ENCODE data around the gene S100A3. TPM values are rescaled to one million over a fixed set of nuclear protein-coding genes. Genes with fewer than 3 reads are reported as not detected.
A peak's percentile ranks its signal among the peaks of the same experiment; 100 is the strongest.
"Not testable (repeated sequence)": the region's sequence is repeated elsewhere in the genome, so short reads cannot be mapped to it uniquely, and the experiment has no call there.

S100A3 gene
- total and polyA plus RNA-seq, 8 donors, result 0.20 to 7.7 (median 1.2) TPM; not detected in 4

DNA sequence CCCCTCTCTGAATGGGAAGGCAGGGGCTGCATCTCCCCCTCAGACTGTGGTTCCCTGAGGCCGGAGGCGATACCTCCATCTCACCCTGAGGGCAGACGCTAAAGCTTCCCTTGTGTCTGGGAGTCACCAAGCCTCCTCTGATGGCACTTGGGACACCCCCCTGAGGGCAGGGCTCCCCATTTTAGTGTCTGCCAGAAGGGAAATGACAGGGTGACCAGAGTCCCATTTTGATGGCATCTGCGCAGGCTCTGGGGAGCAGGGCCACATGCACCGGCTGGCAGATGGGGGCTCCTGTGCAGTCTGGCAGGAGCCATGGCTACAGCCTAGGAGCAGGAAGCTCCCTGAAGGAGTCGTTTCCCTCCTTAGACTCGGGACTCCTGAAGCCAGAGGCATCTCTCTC is 14.9 kb upstream of the S100A3 start:
- Histone ChIP-seq H3K27me3 (no peaks in the 10 kb centered on the region), H3K27ac (peak overlapping the region in 1 of 2 donors; percentile 8), H3K36me3 (no peaks in the 10 kb centered on the region), H3K9me3 (no peaks in the 10 kb centered on the region), H3K4me3 (no peak overlapping the region), H3K4me1 (peaks cover 33 to 57% of the 10 kb centered on the region in 2 donors)
- intact Hi-C loops (cut with DNase I), result loop anchor here in 1 of 2 donors (10.0 kb wide), 1 partner anchor 49 kb away; no protein-coding TSS in a partner anchor
- DNase-seq (no peak), ATAC-seq (no peak)
- TF ChIP-seq, protein P1, sequence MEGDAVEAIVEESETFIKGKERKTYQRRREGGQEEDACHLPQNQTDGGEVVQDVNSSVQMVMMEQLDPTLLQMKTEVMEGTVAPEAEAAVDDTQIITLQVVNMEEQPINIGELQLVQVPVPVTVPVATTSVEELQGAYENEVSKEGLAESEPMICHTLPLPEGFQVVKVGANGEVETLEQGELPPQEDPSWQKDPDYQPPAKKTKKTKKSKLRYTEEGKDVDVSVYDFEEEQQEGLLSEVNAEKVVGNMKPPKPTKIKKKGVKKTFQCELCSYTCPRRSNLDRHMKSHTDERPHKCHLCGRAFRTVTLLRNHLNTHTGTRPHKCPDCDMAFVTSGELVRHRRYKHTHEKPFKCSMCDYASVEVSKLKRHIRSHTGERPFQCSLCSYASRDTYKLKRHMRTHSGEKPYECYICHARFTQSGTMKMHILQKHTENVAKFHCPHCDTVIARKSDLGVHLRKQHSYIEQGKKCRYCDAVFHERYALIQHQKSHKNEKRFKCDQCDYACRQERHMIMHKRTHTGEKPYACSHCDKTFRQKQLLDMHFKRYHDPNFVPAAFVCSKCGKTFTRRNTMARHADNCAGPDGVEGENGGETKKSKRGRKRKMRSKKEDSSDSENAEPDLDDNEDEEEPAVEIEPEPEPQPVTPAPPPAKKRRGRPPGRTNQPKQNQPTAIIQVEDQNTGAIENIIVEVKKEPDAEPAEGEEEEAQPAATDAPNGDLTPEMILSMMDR (IDR thresholded peaks at IDR 0.05), result no peak

DNA sequence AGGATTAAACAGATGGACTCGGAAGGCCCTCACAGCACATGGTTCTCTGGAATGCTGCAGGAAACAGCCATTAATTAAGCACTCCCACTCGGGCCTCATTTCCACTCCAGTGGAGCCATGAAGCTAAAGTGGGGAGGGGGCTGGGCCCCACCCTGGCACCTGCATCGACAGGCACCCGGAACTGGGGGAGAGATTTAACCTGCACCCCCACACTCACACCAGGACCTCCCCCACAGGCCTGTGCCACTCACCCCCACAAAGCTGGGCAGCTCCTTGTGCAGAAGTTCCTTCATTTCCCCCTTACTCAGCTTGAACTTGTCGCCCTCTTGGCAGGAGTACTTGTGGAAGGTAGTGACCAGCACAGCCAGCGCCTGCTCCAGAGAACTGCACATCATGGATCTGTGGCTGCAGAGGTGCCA is 14.4 kb upstream of the S100A3 start:
- no peak overlapping the region for H3K4me3 ChIP-seq
- no peaks in the 10 kb centered on the region for H3K27me3 ChIP-seq
- DNase-seq (no peak), ATAC-seq (no peak)
- H3K27ac ChIP-seq, result no peak overlapping the region
- peaks cover 33 to 52% of the 10 kb centered on the region in 2 donors for H3K4me1 ChIP-seq
- intact Hi-C loops (cut with DNase I), result loop anchor here in 1 of 2 donors (10.0 kb wide), 1 partner anchor 49 kb away; no protein-coding TSS in a partner anchor
- H3K36me3 ChIP-seq, result no peaks in the 10 kb centered on the region
- no peaks in the 10 kb centered on the region for H3K9me3 ChIP-seq
- TF ChIP-seq, protein P1 (IDR thresholded peaks at IDR 0.05), result no peak

DNA sequence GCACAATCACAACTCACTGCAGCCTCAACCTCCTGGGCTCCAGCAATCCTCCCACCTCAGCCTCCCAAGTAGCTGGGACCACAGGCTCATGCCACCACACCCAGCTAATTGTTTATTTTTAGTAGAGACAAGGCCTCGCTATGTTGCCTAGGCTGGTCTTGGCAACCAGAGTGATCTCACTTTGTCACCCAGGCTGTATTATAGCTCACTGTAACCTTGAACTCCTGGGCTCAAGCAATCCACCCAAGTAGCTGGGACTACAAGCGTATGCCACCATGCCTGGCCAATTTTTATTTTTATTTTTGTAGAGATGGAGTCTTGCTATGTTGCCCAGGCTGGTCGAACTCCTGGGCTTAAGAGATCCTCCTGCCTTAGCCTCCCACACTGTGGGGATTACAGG is 13.0 kb upstream of the S100A3 start:
- H3K36me3 ChIP-seq, H3K9me3 ChIP-seq, ATAC-seq, H3K27ac ChIP-seq, H3K4me3 ChIP-seq, H3K27me3 ChIP-seq: not testable (repeated sequence)
- DNase-seq, result peak in 1 of 4 donors; percentile 3
- intact Hi-C loops (cut with DNase I), result loop anchor here in 1 of 2 donors (10.0 kb wide), 1 partner anchor 47 kb away; no protein-coding TSS in a partner anchor
- H3K4me1 ChIP-seq, result peaks cover 19 to 37% of the 10 kb centered on the region in 2 donors

DNA sequence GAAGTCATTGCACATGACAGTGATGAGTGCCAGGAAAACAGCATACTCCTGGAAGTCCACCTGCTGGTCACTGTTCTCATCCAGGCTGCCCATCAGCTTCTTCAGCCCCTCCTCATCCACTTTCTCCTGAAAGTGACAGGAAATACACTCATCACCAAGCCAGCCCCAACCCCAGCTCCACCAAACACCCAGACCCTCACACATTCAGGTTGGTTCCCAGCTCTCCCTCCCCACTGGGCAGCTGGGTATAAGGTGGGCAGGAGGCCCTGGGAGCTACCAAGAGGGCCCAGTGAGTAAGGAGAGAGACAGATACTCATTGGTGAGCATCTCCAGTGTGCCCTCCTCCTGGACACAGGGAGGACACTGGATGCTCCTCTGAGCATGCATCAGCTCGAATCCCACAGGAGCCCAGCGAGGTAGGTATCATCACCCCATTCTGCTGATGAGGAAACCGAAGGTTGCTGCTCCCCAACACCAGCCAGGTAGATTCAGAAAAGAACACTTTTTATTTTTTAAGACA is 12.5 kb upstream of the S100A3 start:
- no peak for DNase-seq
- ATAC-seq, result no peak
- no peak overlapping the region for H3K4me3 ChIP-seq
- TF ChIP-seq, protein P1 (IDR thresholded peaks at IDR 0.05), result no peak
- peaks cover 14 to 35% of the 10 kb centered on the region in 2 donors for H3K4me1 ChIP-seq
- H3K27me3 ChIP-seq, result no peaks in the 10 kb centered on the region
- H3K36me3 ChIP-seq, result no peaks in the 10 kb centered on the region
- H3K9me3 ChIP-seq, result no peaks in the 10 kb centered on the region
- no peak overlapping the region for H3K27ac ChIP-seq
- intact Hi-C loops (cut with DNase I), result loop anchor here in 1 of 2 donors (10.0 kb wide), 1 partner anchor 47 kb away; no protein-coding TSS in a partner anchor

DNA sequence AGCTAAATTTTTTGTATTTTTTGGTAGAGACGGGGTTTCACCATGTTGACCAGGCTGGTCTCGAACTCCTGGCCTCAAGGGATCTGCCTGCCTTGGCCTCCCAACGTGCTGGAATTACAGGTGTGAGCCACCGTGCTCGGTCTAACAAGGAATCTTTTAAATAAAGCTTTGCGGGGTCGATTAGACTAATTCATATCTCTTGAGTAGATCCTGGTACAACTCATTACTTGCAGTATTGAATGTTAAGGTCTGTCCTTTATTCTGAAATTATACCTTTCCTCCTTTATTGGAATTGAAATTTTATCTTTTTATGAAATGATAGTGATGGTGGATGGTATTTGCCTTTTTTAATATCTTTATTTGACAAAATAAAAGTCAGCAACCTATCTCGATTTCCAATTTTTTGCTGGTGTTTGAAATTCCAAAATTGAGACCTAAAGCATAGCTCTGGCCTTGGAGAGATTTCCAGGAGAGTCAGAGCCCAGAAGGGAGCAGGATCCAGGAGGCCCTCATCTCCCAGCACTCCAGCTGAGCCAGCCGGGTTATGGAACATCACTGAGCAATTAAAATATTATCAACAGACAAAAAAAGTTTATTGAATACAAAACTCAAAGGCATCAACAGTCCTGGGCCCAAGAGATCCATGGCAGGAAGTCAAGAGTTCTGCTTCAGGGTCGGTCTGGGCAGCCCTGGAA is 11.9 kb upstream of the S100A3 start:
- intact Hi-C loops (cut with DNase I), result loop anchor here in 1 of 2 donors (10.0 kb wide), 1 partner anchor 46 kb away; no protein-coding TSS in a partner anchor
- peaks cover 8 to 33% of the 10 kb centered on the region in 2 donors for H3K4me1 ChIP-seq
- H3K4me3 ChIP-seq, result no peak overlapping the region
- TF ChIP-seq, protein P1 (IDR thresholded peaks at IDR 0.05), result no peak
- no peaks in the 10 kb centered on the region for H3K36me3 ChIP-seq
- peak in 1 of 4 donors; percentile 44 for DNase-seq
- no peaks in the 10 kb centered on the region for H3K27me3 ChIP-seq
- H3K9me3 ChIP-seq, result no peaks in the 10 kb centered on the region
- no peak for ATAC-seq
- H3K27ac ChIP-seq, result no peak overlapping the region
